Breast epithelium (tissue), 3 donors: ENCODE results near the gene TPM4.

ENCODE experiments used
- CTCF ChIP-seq, 3 donors: fragments of 450-650 bp; IDR thresholded peaks; one replicate each; pipeline ENCODE4 v1.5.1; 2016 to 2017; ENCODE audit warnings: antibody characterized with exemption in 3 of 3, mild to moderate bottlenecking in 3 of 3, moderate library complexity in 3 of 3
- POLR2A ChIP-seq: fragments of 450-650 bp; IDR thresholded peaks from one replicate; pipeline ENCODE4 v1.6.1; 2016; ENCODE audit warnings: antibody characterized with exemption, mild to moderate bottlenecking, moderate library complexity
- POLR2AphosphoS5 ChIP-seq, 3 donors: sonication (generic); formaldehyde crosslinking; IDR thresholded peaks; one replicate each; pipeline ENCODE4 v1.6.1; 2017; ENCODE audit warnings: antibody characterized with exemption in 3 of 3

GRCh38 chr19:16133818-16134217, 57.5 kb downstream of the TPM4 start:
- TF ChIP-seq POLR2AphosphoS5 (IDR thresholded peaks at IDR 0.05): no peak
- no peak for TF ChIP-seq CTCF (IDR thresholded peaks at IDR 0.05)
- TF ChIP-seq POLR2A: no peak
